CD4-positive, alpha-beta memory T cell (primary cell): Measurements from ENCODE around the gene MARF1. TPM values are rescaled to one million over a fixed set of nuclear protein-coding genes. Genes with fewer than 3 reads are reported as not detected.
"Not testable (repeated sequence)": the region's sequence is repeated elsewhere in the genome, so short reads cannot be mapped to it uniquely, and the experiment has no call there.

Source experiments
- CTCF ChIA-PET: fragments of 350-600 bp; sonication (Branson Sonifier 250); formaldehyde crosslinking; loops from one replicate; lab custom pipeline; 2021; ENCODE audit warnings: inconsistent platforms; ENCODE audit not compliant: partially characterized antibody; lab: Charles Lee
- POLR2A ChIA-PET: fragments of 350-600 bp; sonication (Branson Sonifier 250); formaldehyde crosslinking; loops from one replicate; lab custom pipeline; 2021; ENCODE audit not compliant: partially characterized antibody; lab: Charles Lee
- DNase-seq, 5 donors: peaks; one replicate each; pipeline versions ENCODE4 v3.0.0 to v3.0.0-alpha.2; 2020 to 2022; ENCODE audit warnings: mixed read lengths in 1 of 5
- H3K27ac ChIP-seq: one replicate; pipeline ENCODE4 v1.7.0; 2013; ENCODE audit warnings: low read depth, low read length
- H3K27me3 ChIP-seq: 2 replicates; pipeline ENCODE4 v1.7.0; 2013; ENCODE audit warnings: mild to moderate bottlenecking, low read length, moderate library complexity; ENCODE audit not compliant: insufficient read depth
- H3K36me3 ChIP-seq: 2 replicates; pipeline ENCODE4 v1.7.0; 2013; ENCODE audit warnings: mild to moderate bottlenecking, low read length, moderate library complexity; ENCODE audit not compliant: insufficient read depth
- H3K4me1 ChIP-seq: 2 replicates; pipeline ENCODE4 v1.7.0; 2013; ENCODE audit warnings: mild to moderate bottlenecking, low read length, moderate library complexity; ENCODE audit not compliant: insufficient read depth
- H3K4me3 ChIP-seq, 2 donors: one replicate each; pipeline ENCODE4 v1.7.0; 2013; ENCODE audit warnings: low read length in 2 of 2, mild to moderate bottlenecking in 1 of 2
- H3K9me3 ChIP-seq, 2 donors: one replicate each; pipeline ENCODE4 v1.7.0; 2013; ENCODE audit warnings: low read length in 2 of 2, control low read depth in 1 of 2; ENCODE audit not compliant: control insufficient read depth in 1 of 2
- H3K27ac Mint-ChIP-seq, 7 donors: one replicate each; pipeline ENCODE4 v1.8.0; 2020 to 2021; ENCODE audit warnings: mixed read lengths in 7 of 7, mild to moderate bottlenecking in 6 of 7, inconsistent platforms in 3 of 7, moderate library complexity in 3 of 7
- H3K27me3 Mint-ChIP-seq, 2 donors: one replicate each; pipeline ENCODE4 v1.8.0; 2020 to 2021; ENCODE audit warnings: mixed read lengths in 2 of 2
- H3K36me3 Mint-ChIP-seq, 2 donors: one replicate each; pipeline ENCODE4 v1.8.0; 2020 to 2021; ENCODE audit warnings: mixed read lengths in 2 of 2, inconsistent platforms in 1 of 2, mild to moderate bottlenecking in 1 of 2
- H3K4me1 Mint-ChIP-seq, 4 donors: one replicate each; pipeline ENCODE4 v1.8.0; 2020 to 2021; ENCODE audit warnings: mixed read lengths in 4 of 4, mild to moderate bottlenecking in 1 of 4
- H3K4me3 Mint-ChIP-seq, 8 donors: one replicate each; pipeline ENCODE4 v1.8.0; 2020 to 2021; ENCODE audit warnings: mixed read lengths in 8 of 8, mild to moderate bottlenecking in 7 of 8, moderate library complexity in 6 of 8, inconsistent platforms in 3 of 8
- H3K9me3 Mint-ChIP-seq, 8 donors: one replicate each; pipeline ENCODE4 v1.8.0; 2020 to 2021; ENCODE audit warnings: mixed read lengths in 8 of 8, mild to moderate bottlenecking in 5 of 8, inconsistent platforms in 3 of 8, moderate library complexity in 1 of 8
- intact Hi-C: fragments of 100-400 bp; cut with micrococcal nuclease; formaldehyde crosslinking; loops from one replicate; pipeline ENCODE4 v1.15.1; 2023
- polyA plus RNA-seq, 2 donors: library from polyadenylated mRNA; unstranded; fragments of 300-500 nt; fragmentation: Illumina TruSeq; gene quantifications; one replicate each; pipeline ENCODE4 v1.2.3, GENCODE V29; 2021
- total RNA-seq, 2 experiments: library from RNA; stranded (reverse); gene quantifications; one replicate each; pipeline ENCODE4 v1.2.3, GENCODE V29; 2021

Gene MARF1
- total and polyA plus RNA-seq, 4 experiments from 2014 or later: 6.8 to 235 (median 121) TPM

DNA sequence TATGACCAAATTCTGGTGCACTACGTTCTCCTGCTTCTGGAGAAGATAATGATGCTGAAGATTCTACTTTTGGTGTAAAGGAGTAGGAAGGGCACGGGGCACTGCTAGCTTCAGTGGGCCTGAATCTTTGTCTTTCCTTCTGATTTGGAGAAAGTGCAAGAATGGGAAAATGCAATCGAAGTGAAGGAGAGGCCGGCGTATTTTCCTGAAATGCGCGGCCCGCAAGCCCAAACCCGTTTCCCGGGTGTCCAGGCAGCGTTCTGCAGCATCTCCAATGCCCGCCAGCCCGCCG lies 6.7 kb upstream of the MARF1 start:
- Mint-ChIP-seq H3K4me1 (peaks cover 18 to 43% (median 31%) of the 10 kb centered on the region in 4 donors), H3K27ac (peak overlapping the region; percentile 90 to 96 (median 93)), H3K4me3 (peak overlapping the region; percentile 82 to 100 (median 90)), H3K27me3 (no peaks in the 10 kb centered on the region), H3K36me3 (peaks cover 5 to 29% of the 10 kb centered on the region in 2 donors), H3K9me3 (no peaks in the 10 kb centered on the region)
- no peaks in the 10 kb centered on the region for H3K27me3 ChIP-seq
- ChIA-PET POLR2A (interaction anchor here (0.6 to 3.1 kb wide), 5 partner anchors 9 to 675 kb away, joined by 3 to 12 read pairs (median 5); partner anchors contain the start of gene PDXDC1), CTCF (interaction anchor here (1.7 kb wide), 1 partner anchor 19 kb away, joined by 3 read pairs; no protein-coding TSS in a partner anchor)
- peaks cover 7% of the 10 kb centered on the region for H3K36me3 ChIP-seq
- H3K4me3 ChIP-seq: peak overlapping the region; percentile 28 to 76
- no peak for DNase-seq
- intact Hi-C loops: loop anchor here (1.0 to 2.0 kb wide), 3 partner anchors 7 to 23 kb away; no protein-coding TSS in a partner anchor
- peak overlapping the region; percentile 98 for H3K27ac ChIP-seq
- no peaks in the 10 kb centered on the region for H3K9me3 ChIP-seq
- H3K4me1 ChIP-seq: peaks cover 44% of the 10 kb centered on the region

DNA sequence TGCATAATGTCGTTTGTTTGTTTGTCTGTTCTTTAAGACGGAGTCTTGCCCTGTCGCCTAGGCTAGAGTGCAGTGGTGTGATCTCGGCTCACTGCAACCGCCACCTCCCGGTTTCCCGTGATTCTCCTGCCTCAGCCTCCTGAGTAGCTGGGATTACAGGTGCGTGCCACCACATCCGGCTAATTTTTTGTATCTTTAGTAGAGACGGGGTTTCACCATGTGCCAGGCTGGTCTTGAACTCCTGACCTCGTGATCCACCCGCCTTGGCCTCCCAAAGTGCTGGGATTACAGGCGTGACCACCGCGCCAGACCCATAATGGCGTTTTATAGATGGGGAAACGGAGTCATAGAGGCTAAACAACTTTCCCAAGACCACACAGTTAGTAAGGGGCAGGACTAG lies 6.4 kb upstream of the MARF1 start:
- Mint-ChIP-seq H3K36me3 (peaks cover 5 to 27% of the 10 kb centered on the region in 2 donors), H3K4me1 (peaks cover 17 to 45% (median 31%) of the 10 kb centered on the region in 4 donors), H3K4me3 (peak overlapping the region; percentile 82 to 100 (median 90)), H3K27ac (peak overlapping the region; percentile 90 to 96 (median 93))
- H3K27me3 ChIP-seq, CTCF ChIA-PET, H3K9me3 Mint-ChIP-seq, H3K9me3 ChIP-seq, H3K36me3 ChIP-seq, intact Hi-C loops, DNase-seq, H3K27me3 Mint-ChIP-seq: not testable (repeated sequence)
- H3K27ac ChIP-seq: peak overlapping the region; percentile 98
- POLR2A ChIA-PET: interaction anchor here (0.6 to 3.1 kb wide), 5 partner anchors 9 to 674 kb away, joined by 3 to 12 read pairs (median 3); partner anchors contain the start of gene PDXDC1
- H3K4me1 ChIP-seq: peaks cover 44% of the 10 kb centered on the region
- H3K4me3 ChIP-seq: peak overlapping the region; percentile 28 to 76

DNA sequence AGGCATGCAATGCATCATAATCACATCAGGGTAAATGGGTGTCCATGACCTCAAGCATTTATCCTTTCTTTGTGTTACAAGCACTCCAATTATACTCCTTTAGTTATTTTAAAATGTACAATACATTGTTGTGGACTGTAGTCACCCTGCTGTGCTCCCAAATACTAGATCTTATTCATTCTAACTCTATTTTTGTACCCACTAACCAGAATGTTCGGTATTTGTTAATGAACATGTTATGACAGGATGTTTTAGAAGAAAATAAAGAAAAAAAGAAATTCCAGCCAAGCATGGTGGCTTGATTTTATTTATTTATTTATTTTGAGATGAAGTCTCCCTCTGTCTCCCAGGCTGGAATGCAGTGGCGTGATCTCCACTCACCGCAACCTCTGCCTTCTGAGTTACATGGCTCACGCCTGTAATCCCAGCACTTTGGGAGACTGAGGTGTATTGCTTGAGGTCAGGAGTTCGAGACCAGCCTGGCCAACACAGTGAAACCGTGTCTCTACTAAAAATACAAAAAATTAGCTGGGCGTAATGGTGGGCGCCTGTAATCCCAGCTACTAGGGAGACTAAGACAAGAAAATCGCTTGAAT lies 5.3 kb upstream of the MARF1 start:
- H3K9me3 Mint-ChIP-seq: no peaks in the 10 kb centered on the region
- Histone ChIP-seq H3K4me3 (no peak overlapping the region), H3K27me3 (no peaks in the 10 kb centered on the region), H3K36me3 (peaks cover 7% of the 10 kb centered on the region), H3K4me1 (peaks cover 40% of the 10 kb centered on the region), H3K9me3 (no peaks in the 10 kb centered on the region), H3K27ac (no peak overlapping the region)
- H3K36me3 Mint-ChIP-seq: peaks cover 4 to 24% of the 10 kb centered on the region in 2 donors
- ChIA-PET POLR2A (interaction anchor here (1.0 to 1.3 kb wide), 2 partner anchors 10 to 13 kb away, joined by 3 read pairs; no protein-coding TSS in a partner anchor), CTCF (no interaction called here)
- no peak for DNase-seq
- peaks cover 17 to 47% (median 30%) of the 10 kb centered on the region in 4 donors for H3K4me1 Mint-ChIP-seq
- H3K4me3 Mint-ChIP-seq: peak overlapping the region in 1 of 8 donors; percentile 100
- peak overlapping the region in 2 of 7 donors; percentile 35 to 83 for H3K27ac Mint-ChIP-seq
- intact Hi-C loops: no loop called here
- H3K27me3 Mint-ChIP-seq: no peaks in the 10 kb centered on the region

DNA sequence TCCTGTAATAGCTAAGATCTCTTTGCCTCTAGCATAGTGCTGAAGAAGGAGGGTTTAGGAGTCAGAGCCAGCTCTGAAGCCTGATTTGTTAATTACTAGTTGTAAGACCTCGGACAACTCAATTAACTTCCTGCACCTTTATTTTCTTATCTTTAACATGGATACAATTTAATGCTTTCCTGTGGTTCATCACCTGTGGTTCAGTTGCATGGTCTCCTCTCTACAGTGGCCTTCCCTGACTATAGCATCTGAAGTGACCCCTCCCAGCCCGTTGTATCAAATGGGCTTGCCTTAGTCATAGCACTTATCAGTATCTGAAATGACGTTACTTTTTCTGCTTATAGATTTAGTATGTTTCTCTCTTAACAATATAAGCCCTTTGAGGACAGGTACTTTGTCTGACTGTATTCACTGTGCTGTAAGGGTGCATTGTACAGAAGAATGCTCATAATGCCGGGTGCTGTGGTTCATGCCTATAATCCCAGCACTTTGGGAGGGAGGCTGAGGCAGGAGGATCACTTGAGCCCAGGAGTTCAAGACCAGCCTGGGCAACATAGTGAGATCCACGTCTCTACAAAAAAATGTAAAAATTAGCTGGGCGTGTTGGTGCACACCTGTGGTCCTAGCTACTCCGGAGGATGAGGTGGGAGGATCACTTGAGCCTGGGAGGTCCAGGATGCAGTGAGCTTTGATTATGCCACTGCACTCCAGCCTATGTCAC lies 4.5 kb upstream of the MARF1 start:
- Mint-ChIP-seq H3K27me3 (no peaks in the 10 kb centered on the region), H3K4me1 (peaks cover 13 to 43% (median 23%) of the 10 kb centered on the region in 4 donors), H3K4me3 (peak overlapping the region in 2 of 8 donors; percentile 17 to 35), H3K9me3 (no peaks in the 10 kb centered on the region), H3K27ac (peak overlapping the region in 3 of 7 donors; percentile 17 to 83 (median 66)), H3K36me3 (peaks cover 0 to 21% of the 10 kb centered on the region in 2 donors)
- peaks cover 32% of the 10 kb centered on the region for H3K4me1 ChIP-seq
- DNase-seq: no peak
- H3K4me3 ChIP-seq: no peak overlapping the region
- no peaks in the 10 kb centered on the region for H3K9me3 ChIP-seq
- peaks cover 5% of the 10 kb centered on the region for H3K36me3 ChIP-seq
- ChIA-PET CTCF (interaction anchor here (2.6 kb wide), 1 partner anchor 12 kb away, joined by 10 read pairs; no protein-coding TSS in a partner anchor), POLR2A (interaction anchor here (1.3 kb wide), 1 partner anchor 12 kb away, joined by 3 read pairs; no protein-coding TSS in a partner anchor)
- H3K27ac ChIP-seq: no peak overlapping the region
- intact Hi-C loops: no loop called here
- H3K27me3 ChIP-seq: no peaks in the 10 kb centered on the region

DNA sequence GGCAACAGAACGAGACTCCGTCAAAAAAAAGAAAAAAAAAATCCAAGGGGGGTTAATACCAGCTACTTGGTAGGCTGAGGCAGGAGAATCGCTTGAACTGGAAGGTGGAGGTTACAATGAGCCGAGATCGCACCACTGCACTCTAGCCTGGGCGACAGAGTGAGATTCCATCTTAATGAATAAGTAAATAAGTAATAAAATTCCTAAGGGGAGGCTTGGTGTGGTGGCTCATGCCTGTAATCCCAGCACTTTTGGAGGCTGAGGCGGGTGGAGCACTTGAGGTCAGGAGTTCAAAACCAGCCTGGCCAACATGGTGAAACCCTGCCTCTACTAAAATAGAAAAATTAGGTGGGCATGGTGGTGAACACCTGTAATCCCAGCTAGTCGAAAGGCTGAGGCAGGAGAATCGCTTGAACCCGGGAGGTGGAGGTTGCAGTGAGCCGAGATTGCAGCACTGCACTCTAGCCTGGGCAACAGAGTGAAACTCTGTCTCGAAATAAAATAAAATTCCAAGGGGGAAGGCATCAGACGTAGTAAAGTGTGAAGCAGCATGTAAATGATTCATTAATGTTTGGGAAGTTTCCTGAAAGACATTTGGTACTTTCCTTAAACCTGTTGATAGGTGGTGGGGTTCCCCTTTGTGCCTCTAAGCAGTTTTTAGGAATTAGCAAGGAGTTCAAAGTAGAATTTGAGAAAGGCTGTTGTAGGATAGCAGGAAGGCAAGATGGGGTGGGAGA lies 3.8 kb upstream of the MARF1 start:
- peaks cover 30% of the 10 kb centered on the region for H3K4me1 ChIP-seq
- H3K27me3 ChIP-seq, H3K27me3 Mint-ChIP-seq, H3K4me3 Mint-ChIP-seq, H3K9me3 Mint-ChIP-seq, H3K4me3 ChIP-seq, H3K9me3 ChIP-seq, DNase-seq, intact Hi-C loops, POLR2A ChIA-PET, H3K27ac ChIP-seq, H3K36me3 ChIP-seq: not testable (repeated sequence)
- H3K27ac Mint-ChIP-seq: peak overlapping the region in 1 of 7 donors; percentile 83
- H3K4me1 Mint-ChIP-seq: peaks cover 17 to 43% (median 23%) of the 10 kb centered on the region in 4 donors
- CTCF ChIA-PET: interaction anchor here (0.6 to 2.6 kb wide), 3 partner anchors 13 to 203 kb away, joined by 4 to 10 read pairs (median 4); no protein-coding TSS in a partner anchor
- peaks cover 0 to 20% of the 10 kb centered on the region in 2 donors for H3K36me3 Mint-ChIP-seq

DNA sequence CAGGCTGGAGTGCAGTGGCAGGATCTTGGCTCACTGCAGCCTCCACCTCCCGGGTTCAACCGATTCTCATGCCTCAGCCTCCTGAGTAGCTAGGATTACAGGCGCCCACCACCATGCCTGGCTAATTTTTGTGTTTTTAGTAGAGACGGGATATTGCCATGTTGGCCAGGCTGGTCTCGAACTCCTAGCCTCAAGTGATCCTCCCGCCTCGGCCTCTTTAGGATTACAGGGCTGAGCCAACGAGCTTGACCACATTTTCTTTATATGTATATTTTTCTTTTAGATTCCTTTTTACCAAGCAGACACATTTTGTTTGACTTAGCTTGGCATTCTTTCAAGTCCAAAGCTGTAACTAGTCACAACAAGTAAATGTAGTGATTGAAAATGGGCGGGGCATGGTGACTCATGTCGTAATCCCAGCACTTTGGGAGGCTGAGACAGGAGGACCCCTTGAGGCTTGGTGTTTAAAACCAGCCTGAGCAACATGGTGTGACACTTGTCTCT lies 2.1 kb upstream of the MARF1 start:
- CTCF ChIA-PET: interaction anchor here (1.3 to 4.7 kb wide), 4 partner anchors 10 to 218 kb away, joined by 3 to 29 read pairs (median 16); no protein-coding TSS in a partner anchor
- not testable (repeated sequence) for H3K27me3 Mint-ChIP-seq, H3K4me3 ChIP-seq, DNase-seq, H3K9me3 ChIP-seq, H3K27me3 ChIP-seq, H3K9me3 Mint-ChIP-seq, H3K27ac ChIP-seq, H3K36me3 ChIP-seq, H3K27ac Mint-ChIP-seq
- H3K36me3 Mint-ChIP-seq: peaks cover 0 to 13% of the 10 kb centered on the region in 2 donors
- H3K4me1 Mint-ChIP-seq: peaks cover 20 to 47% (median 32%) of the 10 kb centered on the region in 4 donors
- H3K4me1 ChIP-seq: peaks cover 40% of the 10 kb centered on the region
- peak overlapping the region in 2 of 8 donors; percentile 21 to 41 for H3K4me3 Mint-ChIP-seq
- POLR2A ChIA-PET: interaction anchor here (4.0 to 5.3 kb wide), 2 partner anchors 26 to 53 kb away, joined by 71 to 83 read pairs; no protein-coding TSS in a partner anchor
- intact Hi-C loops: loop anchor here (5.0 kb wide), 1 partner anchor 242 kb away; the partner anchor contains the start of gene CEP20
